ENCODE measurements around the gene PLAC8.
A peak's percentile ranks its signal among the peaks of the same experiment; 100 is the strongest.
"Not testable (repeated sequence)": the region's sequence is repeated elsewhere in the genome, so short reads cannot be mapped to it uniquely, and the experiment has no call there.

Gene PLAC8

DNA sequence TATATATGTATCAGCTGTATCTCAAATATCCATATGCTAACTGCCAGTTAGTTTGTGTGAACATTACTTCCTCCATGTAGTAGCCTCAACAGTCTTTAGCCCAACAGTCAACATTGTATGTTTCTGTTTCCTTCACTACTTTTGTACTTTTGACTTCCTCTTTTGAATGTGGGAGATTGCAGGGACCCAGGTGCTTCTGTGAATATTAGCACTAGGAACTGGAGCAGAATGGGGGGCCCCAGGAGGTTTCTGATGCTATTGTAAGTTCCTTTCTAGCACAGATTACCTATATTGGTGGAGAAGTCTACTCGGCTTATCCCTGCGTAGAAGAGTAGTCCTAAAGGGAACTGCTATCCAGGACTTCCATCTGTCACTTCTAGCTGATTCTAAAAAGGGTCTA lies 2.3 kb downstream of the PLAC8 start:
- DNase-seq: peak; percentile 93

- not testable (repeated sequence) for DNase-seq
Measured at GRCh38 chr4:83111751-83112141, 2.8 kb downstream of the PLAC8 start.

- no peak for DNase-seq
Measured at GRCh38 chr4:83110970-83111750, 3.4 kb downstream of the PLAC8 start.

GRCh38 chr4:83110223-83110945 lies 4.1 kb downstream of the PLAC8 start:
- DNase-seq: peak; percentile 75

GRCh38 chr4:83109480-83110222 lies 4.9 kb downstream of the PLAC8 start:
- DNase-seq: no peak

DNA sequence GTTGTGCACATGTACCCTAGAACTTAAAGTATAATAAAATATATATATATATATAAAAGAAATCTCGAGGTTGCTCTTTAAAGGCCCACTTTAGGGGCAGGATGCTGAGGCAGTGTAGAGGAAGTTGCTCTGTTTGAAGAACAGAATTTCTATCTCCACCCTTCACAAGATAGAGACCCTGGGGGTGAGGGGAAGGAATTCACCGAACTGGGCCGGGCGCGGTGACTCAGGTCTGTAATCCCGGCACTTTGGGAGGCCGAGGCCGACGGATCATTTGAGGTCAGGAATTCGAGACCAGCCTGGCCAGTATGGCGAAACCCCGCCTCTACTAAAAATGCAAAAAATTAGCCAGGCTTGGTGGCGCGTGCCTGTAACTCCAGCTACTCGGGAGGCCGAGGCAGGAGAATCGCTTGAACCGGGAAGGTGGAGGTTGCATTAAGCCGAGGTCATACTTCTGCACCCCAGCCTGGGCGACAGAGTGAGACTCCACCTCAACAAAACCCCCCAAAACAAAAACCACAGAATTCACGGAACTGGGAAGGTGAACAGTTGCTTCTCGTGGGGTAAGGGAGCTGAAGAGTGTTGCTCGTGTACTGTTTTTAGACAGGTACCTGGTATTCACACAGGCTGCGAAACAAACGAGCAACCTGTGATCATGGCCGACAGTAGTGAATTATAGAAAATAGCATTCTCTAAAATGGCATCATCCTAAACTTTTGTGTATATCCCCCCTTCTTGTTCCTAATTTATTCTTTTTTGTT lies 6.2 kb downstream of the PLAC8 start:
- no peak for DNase-seq

DNA sequence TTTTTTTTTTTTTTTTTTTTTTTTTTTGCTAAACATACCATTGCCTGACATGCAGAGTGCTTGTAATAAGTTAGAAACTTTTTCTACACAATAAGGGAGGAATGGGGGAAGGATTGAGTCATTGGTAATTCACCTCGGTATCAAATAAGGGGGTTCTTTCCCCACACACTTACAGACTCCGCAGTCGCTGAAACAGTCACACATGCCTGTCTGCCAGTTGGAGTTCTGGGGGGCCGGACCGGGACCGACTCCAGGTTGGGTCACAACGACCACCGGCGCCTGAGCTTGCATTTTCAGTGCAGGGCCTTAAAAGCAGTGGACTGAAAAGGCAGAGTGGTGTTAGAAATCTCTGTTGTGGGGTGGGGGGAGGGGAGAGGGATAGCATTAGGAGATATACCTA lies 6.9 kb downstream of the PLAC8 start:
- no peak for DNase-seq

DNA sequence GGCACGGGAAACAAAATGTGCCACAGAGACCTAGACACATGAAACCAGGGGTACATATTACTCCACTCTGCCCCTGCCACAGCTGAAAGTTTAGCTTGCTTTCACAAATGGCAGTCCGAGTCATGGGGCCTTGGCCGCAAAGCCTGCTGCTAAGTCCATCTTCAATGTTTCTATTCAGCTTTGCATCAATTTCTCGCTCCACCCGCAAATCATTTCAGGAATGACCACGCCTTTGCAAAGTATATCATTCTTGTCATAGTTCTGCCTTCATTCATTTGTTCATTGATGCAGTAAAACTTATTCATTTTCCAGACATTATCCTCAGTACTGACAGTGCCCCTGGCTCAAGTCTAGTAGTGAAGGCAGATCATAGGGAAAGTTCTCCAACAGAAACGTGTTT lies 9.5 kb downstream of the PLAC8 start:
- no peak for DNase-seq

DNA sequence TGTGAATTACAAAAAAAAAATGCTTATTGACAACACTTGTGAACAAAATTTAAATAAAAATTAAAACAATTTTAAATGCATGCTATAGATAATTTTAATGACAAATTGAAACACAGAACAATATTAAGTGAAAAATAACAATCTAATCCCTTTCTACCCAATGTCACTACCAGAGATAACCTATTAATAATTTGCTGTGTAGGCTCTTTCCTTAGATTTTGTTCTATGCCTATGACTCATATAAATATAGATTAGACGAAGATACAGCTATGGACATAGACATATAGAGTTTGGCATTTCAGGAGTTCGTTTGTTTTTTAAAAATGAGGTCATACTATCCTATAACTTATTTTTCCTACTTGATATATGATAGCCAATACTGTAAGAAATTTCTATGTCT lies 18.1 kb downstream of the PLAC8 start:
- DNase-seq: no peak

- DNase-seq: no peak
Measured at GRCh38 chr4:83093060-83093640, 21.4 kb downstream of the PLAC8 start.

DNA sequence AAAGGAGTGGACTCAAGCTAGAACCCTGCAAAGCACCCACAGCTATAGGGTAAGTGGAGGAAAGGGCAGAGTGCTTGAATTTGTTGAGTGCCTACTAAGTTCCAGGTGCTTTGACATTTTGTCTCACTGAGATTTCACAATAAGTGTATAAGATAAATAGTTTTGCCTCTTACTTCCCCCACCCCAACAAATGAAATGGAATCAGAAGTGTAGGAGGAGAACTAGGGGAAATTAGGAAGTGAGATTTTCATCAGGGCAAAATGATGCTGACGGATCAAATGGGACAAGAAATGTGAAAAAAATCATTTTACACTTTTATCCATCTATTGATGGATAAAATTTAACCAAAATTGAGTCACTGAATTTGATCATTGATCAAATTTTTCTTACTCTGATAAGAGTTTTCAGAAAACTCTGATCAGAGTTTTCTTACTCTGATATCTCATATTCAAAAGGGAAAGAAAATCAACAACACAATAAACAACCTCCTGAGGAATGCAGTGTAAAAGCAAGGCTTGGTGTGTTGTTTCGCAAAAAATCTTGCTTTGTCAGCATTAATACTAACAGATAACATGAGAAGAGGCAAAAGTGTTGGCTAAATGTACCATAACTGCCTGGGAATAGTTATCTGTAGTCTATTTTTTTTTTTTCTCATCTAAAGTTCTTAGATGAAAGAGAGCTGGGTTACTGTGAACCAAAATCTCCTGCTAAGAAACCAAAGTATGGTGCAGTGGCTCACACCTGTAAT lies 24.9 kb downstream of the PLAC8 start:
- no peak for DNase-seq

DNA sequence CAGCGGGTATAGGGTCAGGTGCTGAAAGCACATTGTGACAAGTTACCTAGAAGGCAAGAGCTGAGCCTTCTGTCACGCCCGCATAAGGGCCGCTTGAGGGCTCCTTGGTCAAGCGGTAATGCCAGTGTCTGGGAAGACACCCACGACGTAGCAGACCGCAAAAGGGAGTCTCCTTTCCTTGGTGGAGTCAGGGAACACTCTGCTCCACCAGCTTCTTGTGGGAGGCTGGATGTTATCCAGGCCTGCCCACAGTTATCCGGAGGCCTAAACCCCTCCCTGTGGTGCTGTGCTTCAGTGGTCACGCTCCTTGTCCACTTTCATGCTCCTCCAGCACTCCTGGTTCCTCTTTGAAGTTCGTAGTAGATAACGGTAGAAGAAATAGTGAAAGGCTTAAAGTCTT lies 29.6 kb downstream of the PLAC8 start:
- DNase-seq: not testable (repeated sequence)

GRCh38 chr4:83083925-83084475 lies 30.5 kb downstream of the PLAC8 start:
- DNase-seq: no peak

GRCh38 chr4:83082777-83083176 lies 31.8 kb downstream of the PLAC8 start:
- no peak for DNase-seq

DNA sequence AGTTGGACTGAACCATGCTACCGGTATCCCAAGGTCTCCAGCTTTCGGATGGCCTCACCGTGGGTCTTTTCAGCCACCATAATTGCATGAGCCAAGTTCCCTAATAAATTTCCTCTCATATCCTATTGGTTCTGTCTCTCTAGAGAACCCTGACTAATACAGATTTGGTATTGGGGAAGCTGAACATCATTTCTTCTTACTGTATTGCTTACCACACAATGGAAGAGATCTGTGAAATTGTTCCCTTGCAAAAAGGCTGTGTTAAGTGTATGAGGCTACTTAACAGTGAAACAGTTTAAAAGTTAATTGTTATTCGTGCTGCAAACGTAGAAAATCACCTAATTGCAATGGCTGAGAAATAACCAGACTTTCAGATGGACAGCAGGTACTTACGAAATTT lies 34.0 kb downstream of the PLAC8 start:
- DNase-seq: no peak

GRCh38 chr4:83075311-83076095 lies 39.0 kb downstream of the PLAC8 start:
- DNase-seq: no peak

DNA sequence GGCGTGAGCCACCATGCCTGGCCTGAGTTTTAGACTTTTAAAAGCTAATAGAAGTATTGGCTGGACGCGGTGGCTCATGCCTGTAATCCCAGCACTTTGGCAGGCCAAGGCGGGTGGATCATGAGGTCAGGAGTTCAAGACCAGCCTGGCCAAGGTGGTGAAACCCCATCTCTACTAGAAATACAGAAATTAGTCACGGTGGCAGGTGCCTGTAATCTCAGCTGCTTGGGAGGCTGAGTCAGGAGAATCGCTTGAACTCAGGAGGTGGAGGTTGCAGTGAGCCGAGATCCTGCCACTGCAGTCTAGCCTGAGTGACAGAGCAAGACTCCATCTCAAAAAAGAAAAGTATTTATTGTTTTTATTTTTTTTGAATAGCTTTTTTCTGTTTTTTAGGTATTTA lies 39.7 kb downstream of the PLAC8 start:
- not testable (repeated sequence) for DNase-seq

- DNase-seq: peak; percentile 56
Measured at GRCh38 chr4:83074086-83074704, 40.3 kb downstream of the PLAC8 start.

DNA sequence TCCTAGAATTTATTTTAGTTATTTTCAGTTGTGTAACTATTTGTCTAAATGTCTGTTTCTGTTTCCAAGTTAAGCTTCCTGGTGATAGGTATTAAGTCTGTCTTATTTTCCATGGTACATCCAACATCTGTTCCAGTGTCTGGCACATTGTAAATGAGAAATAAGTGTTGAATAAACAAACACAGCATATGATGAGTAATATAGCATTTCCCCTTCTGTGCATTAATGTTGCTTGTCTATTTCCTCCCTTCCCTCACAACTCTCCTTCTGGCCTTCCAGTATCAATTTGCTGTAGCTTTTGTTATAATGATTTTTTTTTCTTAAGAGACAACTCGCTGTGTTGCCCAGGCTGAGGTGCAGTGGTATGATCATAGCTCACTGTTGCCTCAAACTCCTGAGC lies 43.4 kb downstream of the PLAC8 start:
- no peak for DNase-seq

GRCh38 chr4:83067058-83067639 lies 47.4 kb downstream of the PLAC8 start:
- no peak for DNase-seq
